ENCODE data around the gene CDK16.

CDK16 gene

GRCh38 chrX:47228550-47229270 is 10.2 kb downstream of the CDK16 start:
- DNase-seq = no peak

- no peak for DNase-seq
These were observed 10.9 kb downstream of the CDK16 start for GRCh38 chrX:47229427-47229826.

GRCh38 chrX:47230136-47230868 is 11.8 kb downstream of the CDK16 start:
- no peak for DNase-seq

GRCh38 chrX:47231167-47231566 is 12.7 kb downstream of the CDK16 start:
- DNase-seq = no peak

- no peak for DNase-seq
These were observed 13.8 kb downstream of the CDK16 start for GRCh38 chrX:47232197-47232802.

- no peak for DNase-seq
These were observed 14.4 kb downstream of the CDK16 start, which contains the start of gene USP11 for GRCh38 chrX:47232803-47233332. TSS of gene USP11 (plus strand) at chrX:47233009. CDS start at chrX:47233044, 35 bp downstream.

GRCh38 chrX:47233333-47234113 is 15.0 kb downstream of the CDK16 start:
- DNase-seq = peak; percentile 86

GRCh38 chrX:47234583-47234982 is 16.1 kb downstream of the CDK16 start:
- no peak for DNase-seq

GRCh38 chrX:47235691-47236103 is 17.2 kb downstream of the CDK16 start:
- DNase-seq = no peak

- no peak for DNase-seq
These were observed 20.7 kb downstream of the CDK16 start for GRCh38 chrX:47239199-47239598.

- no peak for DNase-seq
These were observed 21.5 kb downstream of the CDK16 start for GRCh38 chrX:47239898-47240545.

GRCh38 chrX:47240619-47241018 is 22.1 kb downstream of the CDK16 start:
- no peak for DNase-seq

- no peak for DNase-seq
These were observed 22.9 kb downstream of the CDK16 start for GRCh38 chrX:47241201-47242011.

- no peak for DNase-seq
These were observed 23.8 kb downstream of the CDK16 start for GRCh38 chrX:47242321-47242720.

GRCh38 chrX:47243351-47243750 is 24.9 kb downstream of the CDK16 start:
- DNase-seq = no peak

GRCh38 chrX:47244676-47245075 is 26.2 kb downstream of the CDK16 start:
- no peak for DNase-seq

GRCh38 chrX:47245156-47245555 is 26.7 kb downstream of the CDK16 start:
- DNase-seq = no peak

- DNase-seq = no peak
These were observed 28.9 kb downstream of the CDK16 start for GRCh38 chrX:47247206-47247998.

- DNase-seq = no peak
These were observed 29.5 kb downstream of the CDK16 start for GRCh38 chrX:47247999-47248320.

- DNase-seq = no peak
These were observed 30.1 kb downstream of the CDK16 start for GRCh38 chrX:47248576-47248975.

- DNase-seq = no peak
These were observed 31.5 kb downstream of the CDK16 start for GRCh38 chrX:47250017-47250347.

All from activated gamma-delta T cell (primary cell).